ENCODE data around the gene AGAP1. TPM values are rescaled to one million over a fixed set of nuclear protein-coding genes. Genes with fewer than 3 reads are reported as not detected.
A peak's percentile ranks its signal among the peaks of the same experiment; 100 is the strongest.

The AGAP1 gene
- total RNA-seq, 3 donors from 2014 or later (not counting 1 experiment from before 2014, with no cell fraction given), result 42.0 to 56.4 (median 45.7) TPM

- Mint-ChIP-seq H3K9me3 (no peaks in the 10 kb centered on the region), H3K4me1 (peaks cover 11 to 19% of the 10 kb centered on the region in 2 donors), H3K27ac (no peak overlapping the region), H3K27me3 (ENCODE audit: low read depth in 2 of 2) (no peaks in the 10 kb centered on the region), H3K36me3 (no peaks in the 10 kb centered on the region), H3K4me3 (no peak overlapping the region)
- no peak for TF ChIP-seq CTCF (IDR thresholded peaks at IDR 0.05)
- ATAC-seq (no peak), DNase-seq (no peak)
- Histone ChIP-seq H3K27me3 (ENCODE audit: control insufficient read depth, insufficient read depth, low read length) (no peaks in the 10 kb centered on the region), H3K4me1 (ENCODE audit: control insufficient read depth, insufficient read depth, low read length) (no peaks in the 10 kb centered on the region), H3K4me3 (ENCODE audit: low read length) (no peak overlapping the region), H3K27ac (ENCODE audit: low read length) (no peak overlapping the region), H3K9me3 (ENCODE audit: control insufficient read depth, insufficient read depth, low read length) (no peaks in the 10 kb centered on the region), H3K36me3 (ENCODE audit: control insufficient read depth, insufficient read depth, low read length) (no peaks in the 10 kb centered on the region)
- intact Hi-C loops (cut with micrococcal nuclease), result no loop called here
- WGBS (ENCODE audit: insufficient coverage), result 90% methylated on average over 5 of the region's 5 CpGs
Observed at GRCh38 chr2:235727174-235727573, 233.3 kb downstream of the AGAP1 start.

- Mint-ChIP-seq H3K27ac (peak overlapping the region in 1 of 2 donors; percentile 44), H3K4me3 (no peak overlapping the region), H3K27me3 (ENCODE audit: low read depth in 2 of 2) (peaks cover 0 to 6% of the 10 kb centered on the region in 2 donors), H3K36me3 (no peaks in the 10 kb centered on the region), H3K9me3 (no peaks in the 10 kb centered on the region), H3K4me1 (peaks cover 6 to 25% of the 10 kb centered on the region in 2 donors)
- no peak overlapping the region for H3K27ac ChIP-seq (ENCODE audit: low read length)
- WGBS (ENCODE audit: insufficient coverage), result 93% methylated on average over 16 of the region's 17 CpGs
- ATAC-seq (no peak), DNase-seq (no peak)
- H3K27me3 ChIP-seq (ENCODE audit: control insufficient read depth, insufficient read depth, low read length), result no peaks in the 10 kb centered on the region
- intact Hi-C loops (cut with micrococcal nuclease), result no loop called here
- H3K36me3 ChIP-seq (ENCODE audit: control insufficient read depth, insufficient read depth, low read length), result no peaks in the 10 kb centered on the region
- no peak overlapping the region for H3K4me3 ChIP-seq (ENCODE audit: low read length)
- no peaks in the 10 kb centered on the region for H3K9me3 ChIP-seq (ENCODE audit: control insufficient read depth, insufficient read depth, low read length)
- H3K4me1 ChIP-seq (ENCODE audit: control insufficient read depth, insufficient read depth, low read length), result no peaks in the 10 kb centered on the region
- TF ChIP-seq CTCF (IDR thresholded peaks at IDR 0.05), result no peak
Observed at GRCh38 chr2:235727891-235728799, 234.3 kb downstream of the AGAP1 start.

- intact Hi-C loops (cut with micrococcal nuclease), result no loop called here
- H3K27me3 Mint-ChIP-seq (ENCODE audit: low read depth in 2 of 2), result peaks cover 0 to 6% of the 10 kb centered on the region in 2 donors
- Histone ChIP-seq H3K4me1 (ENCODE audit: control insufficient read depth, insufficient read depth, low read length) (no peaks in the 10 kb centered on the region), H3K27ac (ENCODE audit: low read length) (no peak overlapping the region), H3K36me3 (ENCODE audit: control insufficient read depth, insufficient read depth, low read length) (no peaks in the 10 kb centered on the region), H3K9me3 (ENCODE audit: control insufficient read depth, insufficient read depth, low read length) (no peaks in the 10 kb centered on the region), H3K4me3 (ENCODE audit: low read length) (no peak overlapping the region), H3K27me3 (ENCODE audit: control insufficient read depth, insufficient read depth, low read length) (no peaks in the 10 kb centered on the region)
- 89% methylated on average over 12 of the region's 12 CpGs for WGBS (ENCODE audit: insufficient coverage)
- H3K9me3 Mint-ChIP-seq, result no peaks in the 10 kb centered on the region
- DNase-seq, result no peak
- peak overlapping the region in 1 of 2 donors; percentile 44 for H3K27ac Mint-ChIP-seq
- ATAC-seq, result no peak
- H3K36me3 Mint-ChIP-seq, result no peaks in the 10 kb centered on the region
- no peak for TF ChIP-seq CTCF (IDR thresholded peaks at IDR 0.05)
- peaks cover 6 to 25% of the 10 kb centered on the region in 2 donors for H3K4me1 Mint-ChIP-seq
- no peak overlapping the region for H3K4me3 Mint-ChIP-seq
Observed at GRCh38 chr2:235728800-235729556, 235.1 kb downstream of the AGAP1 start.

Measured in natural killer cell (primary cell).